Astrocyte of the spinal cord (primary cell): ENCODE measurements around the gene FTCD.
A peak's percentile ranks its signal among the peaks of the same experiment; 100 is the strongest.
"Not testable (repeated sequence)": the region's sequence is repeated elsewhere in the genome, so short reads cannot be mapped to it uniquely, and the experiment has no call there.

Experiments
- DNase-seq: peaks from one replicate; pipeline ENCODE4 v3.0.0; 2011; ENCODE audit warnings: low read depth, low spot score
- H3K4me3 ChIP-seq: 2 replicates; pipeline ENCODE4 v1.5.1; 2011; ENCODE audit warnings: low read depth, mild to moderate bottlenecking, low read length, moderate library complexity
- CTCF ChIP-seq: IDR thresholded peaks from 2 replicates; pipeline ENCODE4 v1.5.1; 2012; ENCODE audit warnings: low read depth, mild to moderate bottlenecking, low read length, inconsistent platforms
- in situ Hi-C: cut with HindIII; loops from 2 replicates; pipeline ENCODE4 v1.10.0; 2017; ENCODE audit warnings: low sequenced_read_pairs

The FTCD gene

DNA sequence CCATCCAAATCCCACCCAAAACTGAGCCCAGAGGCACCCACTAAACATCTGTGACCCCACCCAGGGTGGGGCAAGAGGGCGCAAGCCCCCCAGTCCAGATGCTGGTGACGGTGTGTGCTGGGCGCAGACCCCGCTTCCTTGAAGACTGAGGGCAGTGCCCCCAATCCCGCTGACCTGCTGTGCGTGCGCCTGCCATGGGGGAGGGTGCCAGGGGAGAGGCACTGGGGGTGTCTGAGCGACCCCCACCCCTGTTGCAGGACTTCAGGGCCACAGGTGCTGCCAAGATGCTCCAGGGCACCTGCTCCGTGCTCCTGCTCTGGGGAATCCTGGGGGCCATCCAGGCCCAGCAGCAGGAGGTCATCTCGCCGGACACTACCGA lies 44.2 kb downstream of the FTCD start:
- in situ Hi-C loops: no loop called here

GRCh38 chr21:46110499-46111192 lies 44.7 kb downstream of the FTCD start:
- in situ Hi-C loops: no loop called here
- peak; percentile 5 for TF ChIP-seq CTCF
- no peak for DNase-seq
- no peak overlapping the region for H3K4me3 ChIP-seq

More for the DNA sequence above, 44.2 kb downstream of the FTCD start:
- H3K4me3 ChIP-seq: no peak overlapping the region
- TF ChIP-seq CTCF: no peak
- DNase-seq: no peak

- TF ChIP-seq CTCF: no peak
- no peak for DNase-seq
- no peak overlapping the region for H3K4me3 ChIP-seq
- in situ Hi-C loops: no loop called here
These were observed 45.8 kb downstream of the FTCD start for GRCh38 chr21:46109313-46110221.

DNA sequence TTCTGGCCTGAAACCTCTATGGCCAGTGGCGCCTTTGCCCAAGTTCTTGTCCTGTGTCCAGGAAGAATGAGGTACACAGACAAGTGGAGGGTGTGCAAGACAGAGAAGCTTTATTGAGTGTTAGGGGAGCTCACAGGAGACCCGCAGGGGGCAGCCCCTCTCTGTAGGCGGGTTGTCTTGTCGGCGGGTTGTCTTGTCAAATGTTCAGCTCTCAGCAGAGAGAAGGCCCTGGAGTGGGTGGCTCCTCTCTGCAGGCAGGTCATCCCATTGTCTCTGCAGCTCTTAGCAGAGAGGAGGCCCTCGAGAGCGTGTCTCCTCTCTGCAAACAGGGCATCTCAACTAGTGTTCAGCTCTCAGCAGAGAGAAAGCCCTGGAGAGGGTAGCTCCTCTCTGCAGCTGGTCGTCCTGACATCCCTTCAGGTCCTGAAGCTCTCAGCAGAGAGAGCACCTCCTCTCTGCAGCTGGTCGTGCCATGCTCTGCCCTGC lies 46.5 kb downstream of the FTCD start:
- no peak for DNase-seq
- in situ Hi-C loops: no loop called here

GRCh38 chr21:46107376-46107775 lies 48.0 kb downstream of the FTCD start:
- in situ Hi-C loops, H3K4me3 ChIP-seq, DNase-seq: not testable (repeated sequence)

More for the DNA sequence above, 46.5 kb downstream of the FTCD start:
- no peak for TF ChIP-seq CTCF
- no peak overlapping the region for H3K4me3 ChIP-seq

DNA sequence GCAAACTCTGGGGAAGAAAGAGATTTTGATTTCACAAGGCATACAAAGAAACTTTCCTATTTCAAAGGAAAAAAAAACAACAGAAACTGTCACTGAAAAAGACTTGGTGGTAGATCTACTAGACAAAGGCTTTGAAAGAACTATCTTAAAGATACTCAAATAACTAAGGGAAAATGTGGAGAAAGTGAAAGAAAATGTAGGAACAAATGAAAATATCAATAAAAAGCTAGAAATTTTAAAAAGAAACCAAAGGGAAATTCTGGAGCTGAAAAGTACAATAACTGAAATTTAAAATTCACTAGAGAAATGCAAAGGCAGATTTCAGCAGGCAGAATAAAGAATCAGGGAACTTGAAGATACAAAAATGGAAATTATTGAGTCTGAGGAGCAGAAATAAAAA lies 51.3 kb downstream of the FTCD start:
- DNase-seq: no peak
- H3K4me3 ChIP-seq: no peak overlapping the region
- no peak for TF ChIP-seq CTCF
- in situ Hi-C loops: no loop called here

DNA sequence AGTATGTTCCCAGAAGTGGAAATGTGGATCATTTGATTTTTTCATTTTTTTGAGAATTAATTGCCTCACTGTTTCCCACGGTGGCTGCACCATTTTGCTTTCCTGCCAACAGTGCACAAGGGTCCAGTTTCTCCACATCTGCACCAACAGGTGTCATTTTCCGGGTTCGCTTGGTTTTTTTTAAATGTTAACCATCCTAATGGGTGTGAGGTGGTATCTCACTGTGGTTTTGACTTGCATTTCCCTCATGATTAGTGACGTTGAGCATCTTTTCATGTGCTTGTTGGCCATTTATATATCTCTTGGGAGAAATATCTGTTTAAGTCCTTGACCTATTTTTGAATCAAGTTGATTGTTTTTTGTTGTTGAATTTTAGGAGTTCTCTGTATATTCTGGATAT lies 54.5 kb downstream of the FTCD start:
- in situ Hi-C loops: no loop called here
- DNase-seq: no peak
- no peak for TF ChIP-seq CTCF
- peak overlapping the region; percentile 77 for H3K4me3 ChIP-seq
